ENCODE results near the gene SORBS2.
"Not testable (repeated sequence)": the region's sequence is repeated elsewhere in the genome, so short reads cannot be mapped to it uniquely, and the experiment has no call there.

Gene SORBS2

DNA sequence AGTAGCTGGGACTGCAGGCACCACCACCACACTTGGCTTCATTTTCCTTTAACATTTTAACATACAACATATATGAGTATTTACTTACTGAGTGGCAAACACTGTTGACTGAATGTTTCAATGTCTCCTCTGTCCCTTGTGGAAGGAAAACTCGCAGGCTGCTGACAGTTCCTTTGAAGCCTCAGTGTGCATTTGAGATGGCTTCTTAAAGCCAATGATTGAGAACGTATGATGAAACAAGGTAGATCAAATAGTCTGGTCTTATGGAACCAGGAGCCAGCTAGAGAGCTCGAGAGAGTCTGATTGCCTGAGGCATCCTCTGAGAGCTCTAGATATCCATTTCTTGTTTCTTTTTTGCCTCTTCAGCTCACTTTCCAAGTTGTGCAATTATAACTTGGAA is 233.7 kb downstream of the SORBS2 start:
- DNase-seq, result no peak

DNA sequence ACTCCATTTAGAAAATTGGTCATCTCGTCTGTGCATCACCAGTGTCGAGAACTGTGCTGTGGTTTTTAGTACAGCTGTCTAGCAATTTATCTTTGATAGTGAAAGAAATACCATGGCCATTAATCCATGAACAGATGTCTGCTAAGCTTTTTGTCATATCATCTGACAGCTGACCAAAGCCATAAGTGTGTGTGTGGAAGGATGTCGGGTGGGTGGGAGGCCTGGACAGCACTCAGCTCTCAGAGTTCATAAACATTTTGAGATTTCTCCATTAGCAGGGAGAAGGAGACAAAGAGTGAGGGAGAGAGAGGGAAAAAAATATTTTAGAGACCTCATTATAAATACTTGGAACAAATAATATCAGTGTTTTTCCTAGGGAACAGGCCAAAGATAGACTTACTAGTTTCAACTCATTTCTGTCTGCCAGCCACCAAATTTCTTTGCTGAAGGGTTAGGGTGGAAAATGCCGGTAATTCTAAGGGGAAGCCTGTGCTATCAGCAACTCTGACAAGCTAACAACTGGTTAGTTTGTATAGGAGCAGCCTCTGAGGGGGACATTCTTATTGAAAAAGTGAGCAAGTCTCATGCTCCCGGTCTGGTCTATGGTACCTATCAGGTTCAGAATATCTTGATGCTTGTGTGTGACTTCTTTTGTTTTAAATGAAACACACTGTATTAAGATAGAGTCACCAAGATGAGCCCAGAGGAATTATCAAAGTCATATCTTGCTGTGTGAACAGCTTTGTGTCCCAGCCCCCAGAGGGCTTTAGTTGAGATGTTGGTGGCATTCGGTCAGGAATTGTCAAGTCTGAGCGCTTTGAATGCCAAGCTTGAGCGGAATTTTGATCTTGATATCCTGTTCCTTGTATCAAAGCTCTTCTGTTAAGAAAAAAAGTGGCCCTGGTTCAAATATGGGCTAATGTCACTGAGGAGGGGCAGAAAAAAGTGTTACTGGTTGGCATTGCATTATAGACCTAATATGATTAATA is 234.7 kb downstream of the SORBS2 start:
- no peak for DNase-seq

DNA sequence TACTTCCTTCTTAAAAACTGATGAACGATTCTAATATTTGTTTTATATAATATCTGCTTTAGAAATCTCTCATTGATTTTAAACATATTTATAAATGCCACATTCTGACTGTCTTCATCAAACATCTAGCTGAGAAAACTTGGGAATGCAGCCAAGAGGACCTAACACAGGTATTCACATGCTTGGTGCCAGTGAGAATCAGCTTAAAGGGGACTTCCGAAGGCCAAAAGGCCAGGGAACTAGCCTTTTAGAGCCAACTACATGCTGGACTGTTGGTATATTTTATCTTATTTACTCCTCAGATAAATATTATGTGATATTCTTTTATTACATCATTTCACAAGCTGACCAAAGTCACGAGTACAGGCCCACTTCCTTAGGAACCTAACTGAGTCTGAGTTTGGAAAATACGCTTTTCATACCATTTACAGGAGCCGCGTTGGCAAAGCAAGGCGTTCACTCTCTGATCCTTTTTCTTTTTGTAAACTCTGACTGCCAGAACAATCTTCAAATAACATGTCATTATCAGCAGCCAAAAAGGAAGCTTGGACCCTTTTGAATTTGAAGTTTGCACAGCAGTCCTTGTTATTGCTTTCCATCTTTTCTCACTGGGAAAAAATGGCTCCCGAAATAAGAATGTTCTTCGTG is 235.6 kb downstream of the SORBS2 start:
- DNase-seq, result no peak

DNA sequence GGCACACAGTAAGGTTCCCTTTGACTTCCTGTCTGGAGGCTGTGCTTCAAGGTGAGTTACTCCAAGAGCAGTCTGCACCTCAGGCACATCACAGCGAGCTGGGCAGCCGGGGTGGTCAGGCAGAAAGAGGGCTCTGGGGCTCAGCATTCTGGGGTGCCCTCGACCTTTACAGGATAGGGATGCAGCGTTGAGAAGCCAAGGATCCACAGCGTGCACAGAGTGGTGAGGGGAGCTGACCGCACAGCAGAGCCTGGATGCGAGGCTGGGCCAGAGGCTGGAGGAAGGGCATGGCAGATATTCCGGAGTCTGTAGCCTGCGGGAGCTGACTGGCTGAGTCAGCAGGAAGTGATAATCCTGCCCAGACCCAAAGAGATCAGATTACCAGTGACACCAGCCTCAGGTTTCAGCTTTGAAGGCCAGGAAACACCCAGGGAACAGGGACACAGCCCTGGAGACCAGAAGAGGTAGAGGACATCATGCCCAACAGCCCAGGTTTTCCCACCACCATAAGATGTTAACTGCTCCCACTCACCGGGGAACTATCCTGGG is 238.3 kb downstream of the SORBS2 start:
- no peak for DNase-seq

DNA sequence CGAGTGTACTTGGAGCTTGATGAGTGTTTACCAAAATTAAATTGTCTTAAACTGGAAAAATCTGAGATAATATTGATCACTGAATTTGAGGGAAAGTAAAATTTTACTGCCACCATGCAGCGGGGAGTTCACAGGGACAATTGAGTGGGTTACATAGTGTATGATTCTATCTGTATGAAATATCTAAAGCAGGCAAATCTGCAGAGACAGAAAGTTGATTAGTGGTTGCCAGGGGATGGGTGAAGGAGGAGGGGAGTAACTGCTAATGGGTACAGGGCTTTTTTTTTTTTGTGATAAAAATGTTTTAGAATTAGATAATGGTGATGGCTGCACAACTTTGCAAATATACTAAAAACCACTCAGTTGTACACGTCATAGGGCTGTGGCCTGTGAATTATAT is 241.3 kb downstream of the SORBS2 start:
- DNase-seq, result no peak

DNA sequence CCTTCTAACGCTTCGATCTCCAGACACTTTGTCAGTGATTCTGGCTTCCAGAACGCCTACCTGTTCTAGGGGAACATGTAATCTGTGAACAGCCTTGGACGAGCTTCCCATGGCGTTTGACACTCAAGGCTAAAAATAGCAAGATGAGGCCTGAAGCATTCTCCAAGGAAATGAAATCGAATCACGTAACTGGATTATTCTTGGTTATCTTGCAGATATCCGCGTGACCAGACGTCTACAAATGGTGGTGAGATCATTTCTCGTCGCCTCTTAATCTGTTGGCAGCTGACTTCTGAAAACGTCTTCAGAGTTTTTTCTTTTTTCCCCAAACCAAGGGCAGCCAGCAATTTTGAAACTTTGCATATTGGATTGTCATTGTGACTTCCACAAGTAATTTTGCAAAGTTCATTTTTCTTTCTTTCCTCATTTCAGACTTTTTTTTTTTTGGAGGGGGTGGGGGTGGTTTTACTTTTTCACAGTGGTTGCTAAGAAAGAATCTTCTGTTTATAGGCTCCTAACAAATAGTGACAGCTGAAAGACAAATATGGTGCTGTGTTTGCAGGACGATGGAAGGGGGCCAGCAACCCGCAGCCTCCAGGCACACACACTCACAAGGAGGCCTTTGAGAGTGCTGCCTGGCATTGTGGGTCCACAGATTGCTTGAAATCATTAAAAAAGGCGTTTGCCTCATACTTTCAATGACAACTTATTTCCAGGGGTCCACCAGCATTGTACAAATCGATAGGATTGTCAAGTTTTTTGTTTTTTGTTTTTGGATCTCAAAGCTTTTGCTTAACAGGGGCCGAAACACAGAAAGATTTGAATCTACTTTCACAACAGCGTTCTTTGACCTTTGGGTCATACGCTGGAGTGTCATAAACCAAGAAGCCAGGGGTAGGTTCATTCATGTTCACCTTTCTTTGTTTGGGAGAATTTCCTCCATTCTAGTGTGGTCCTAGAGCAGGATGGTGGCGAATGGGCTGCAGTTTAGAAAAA is 244.3 kb downstream of the SORBS2 start:
- no peak for DNase-seq

DNA sequence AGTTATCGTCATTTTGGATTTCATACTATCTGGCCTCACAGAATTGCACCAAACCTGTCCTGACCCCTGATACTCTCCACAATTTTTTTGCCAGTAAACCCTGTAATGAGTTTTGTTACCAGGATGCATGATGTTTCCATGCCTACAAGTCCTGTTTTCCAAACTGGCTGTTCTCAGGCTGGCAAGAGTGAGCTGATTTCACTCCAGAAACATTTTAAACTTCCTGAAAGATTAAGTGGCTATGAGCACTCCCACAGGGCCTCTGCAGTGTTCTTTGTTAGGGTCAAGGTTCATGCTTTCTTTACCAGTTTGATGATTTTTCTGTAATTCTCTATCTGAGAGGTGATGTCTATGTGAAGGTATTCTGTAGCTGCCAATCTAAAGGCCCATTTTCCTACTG is 245.0 kb downstream of the SORBS2 start:
- DNase-seq, result no peak

DNA sequence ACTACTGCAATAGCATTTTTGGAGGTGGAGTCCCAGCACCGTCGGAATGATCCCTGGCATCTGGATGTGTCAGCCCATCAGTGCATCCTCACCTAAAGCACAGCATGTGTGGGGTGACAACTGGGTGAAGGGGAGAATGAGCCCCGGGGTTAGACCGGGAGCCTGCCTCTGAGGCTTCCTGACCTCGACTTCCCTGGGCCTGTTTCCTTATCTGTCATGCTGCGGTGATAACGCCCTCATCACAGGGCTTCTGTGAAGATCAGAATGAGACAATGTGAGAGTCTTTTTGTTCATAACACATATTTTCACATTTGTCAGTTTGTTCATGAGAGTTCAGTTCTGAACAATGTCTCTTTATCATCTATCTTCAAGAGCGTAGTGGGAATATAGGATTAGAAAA is 245.6 kb downstream of the SORBS2 start:
- DNase-seq, result no peak

DNA sequence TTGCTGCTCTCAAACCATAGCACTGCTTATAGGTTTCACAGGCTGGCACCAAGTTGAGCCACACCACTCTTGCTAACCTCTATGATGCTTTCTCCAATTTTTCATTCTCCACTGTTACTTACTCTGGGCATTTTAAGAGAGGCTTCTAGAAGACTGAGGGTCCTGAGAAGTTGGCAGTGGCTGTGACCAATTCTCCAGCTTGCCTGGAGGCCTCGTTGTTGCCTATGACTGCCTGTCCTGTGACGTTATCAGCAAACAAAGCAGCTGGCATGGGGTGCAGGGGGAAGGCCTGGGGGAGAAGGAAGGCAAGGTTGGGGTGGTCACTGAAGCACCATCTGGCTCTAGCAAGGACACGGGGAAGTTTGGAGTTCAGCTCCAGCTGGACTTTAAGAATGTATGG is 246.3 kb downstream of the SORBS2 start:
- no peak for DNase-seq

DNA sequence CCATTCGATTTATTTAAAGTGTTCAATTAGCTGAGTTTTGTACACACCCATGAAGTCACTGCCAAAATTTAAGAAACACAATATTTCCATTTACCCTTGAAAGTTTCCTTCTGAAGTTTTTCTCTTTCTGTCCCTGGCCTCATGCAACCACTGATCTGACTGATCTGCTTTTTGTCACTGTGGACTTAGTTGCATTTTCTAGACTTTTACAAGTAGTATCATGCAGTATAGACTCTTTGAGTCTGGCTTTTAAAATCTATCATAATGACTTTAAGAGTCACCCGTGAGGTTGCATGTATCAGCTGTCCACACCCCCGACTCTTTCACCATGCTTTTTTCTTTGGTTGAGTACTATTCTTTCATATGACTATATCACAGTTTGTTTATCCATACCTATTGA is 247.6 kb downstream of the SORBS2 start:
- no peak for DNase-seq

DNA sequence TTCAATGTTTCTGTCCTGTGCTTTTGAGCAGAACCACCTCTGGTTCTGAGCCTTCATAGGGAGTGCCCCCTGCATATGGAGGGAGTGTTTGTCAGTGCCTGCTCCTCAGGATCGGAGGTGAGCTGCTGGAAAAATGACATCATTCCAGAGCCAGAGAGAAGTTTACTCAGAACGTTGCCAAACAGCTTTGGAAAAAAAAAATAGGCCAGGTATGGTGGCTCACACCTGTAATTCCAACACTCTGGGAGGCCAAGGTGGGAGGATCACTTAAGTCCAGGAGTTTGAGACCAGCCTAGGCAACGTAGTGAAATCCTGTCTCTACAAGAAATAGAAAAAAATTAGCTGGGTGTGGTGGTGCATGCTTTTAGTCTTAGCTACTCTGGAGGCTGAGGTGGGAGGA is 249.5 kb downstream of the SORBS2 start:
- no peak for DNase-seq

DNA sequence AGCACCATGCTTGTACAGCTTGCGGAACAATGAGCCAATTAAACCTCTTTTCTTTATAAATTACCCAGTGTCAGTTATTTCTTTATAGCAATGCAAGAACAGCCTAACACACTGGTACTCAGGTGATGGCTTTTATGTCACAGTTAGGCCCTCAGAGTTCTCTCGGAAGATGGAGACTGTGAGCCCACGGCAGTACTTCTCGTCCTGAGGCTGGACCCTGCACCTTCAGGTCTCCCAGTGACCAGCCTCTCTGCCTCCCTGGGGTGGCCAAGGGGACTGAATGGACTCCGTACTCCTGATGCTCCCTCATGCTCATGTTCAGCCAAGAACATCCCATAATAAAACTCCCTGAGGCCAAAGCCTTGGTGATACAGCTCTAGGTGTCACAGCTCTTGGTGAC is 251.7 kb downstream of the SORBS2 start:
- DNase-seq, result no peak

DNA sequence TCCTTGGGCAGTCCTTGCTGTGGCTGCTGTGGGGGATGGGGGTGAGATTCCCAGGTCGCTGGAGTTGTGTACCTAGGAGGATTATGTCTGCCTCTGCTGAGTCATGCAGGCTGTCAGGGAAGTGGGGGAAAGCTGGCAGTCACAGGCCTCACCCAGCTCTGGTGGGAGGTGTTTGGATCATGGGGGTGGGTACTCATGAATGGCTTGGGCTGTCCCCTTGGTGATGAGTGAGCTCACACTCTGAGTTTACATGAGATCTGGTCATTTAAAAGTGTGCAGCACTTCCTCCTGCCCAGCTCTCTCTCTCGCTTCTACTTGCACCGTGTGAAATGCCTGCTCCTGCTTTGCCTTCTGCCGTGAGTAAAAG is 252.1 kb downstream of the SORBS2 start:
- no peak for DNase-seq

DNA sequence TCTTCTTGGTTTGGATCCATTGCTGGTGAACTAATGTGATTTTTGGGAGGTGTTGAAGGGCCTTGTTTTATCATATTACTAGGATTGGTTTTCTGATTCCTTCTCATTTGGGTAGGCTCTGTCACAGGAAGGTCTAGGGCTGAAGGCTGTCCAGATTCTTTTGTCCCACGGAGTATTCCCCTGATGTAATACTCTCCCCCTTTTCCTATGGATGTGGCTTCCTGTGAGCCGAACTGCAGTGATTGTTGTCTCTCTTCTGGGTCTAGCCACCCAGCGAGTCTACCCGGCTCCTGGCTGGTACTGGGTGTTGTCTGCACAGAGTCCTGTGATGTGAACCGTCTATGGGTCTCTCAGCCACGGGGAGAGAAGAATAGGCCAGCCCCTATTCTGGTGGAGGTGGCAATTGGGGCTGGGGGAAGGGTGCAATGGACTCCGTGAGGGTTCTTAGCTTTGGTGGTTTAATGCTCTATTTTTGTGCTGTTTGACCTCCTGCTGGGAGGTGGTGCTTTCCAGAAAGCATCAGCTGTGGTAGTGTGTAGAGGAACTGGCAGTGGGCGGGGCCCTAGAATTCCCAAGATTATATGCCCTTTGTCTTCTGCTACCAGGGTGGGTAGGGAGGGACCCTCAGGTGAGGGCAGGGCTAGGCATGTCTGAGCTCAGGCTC is 252.6 kb downstream of the SORBS2 start:
- DNase-seq, result not testable (repeated sequence)

DNA sequence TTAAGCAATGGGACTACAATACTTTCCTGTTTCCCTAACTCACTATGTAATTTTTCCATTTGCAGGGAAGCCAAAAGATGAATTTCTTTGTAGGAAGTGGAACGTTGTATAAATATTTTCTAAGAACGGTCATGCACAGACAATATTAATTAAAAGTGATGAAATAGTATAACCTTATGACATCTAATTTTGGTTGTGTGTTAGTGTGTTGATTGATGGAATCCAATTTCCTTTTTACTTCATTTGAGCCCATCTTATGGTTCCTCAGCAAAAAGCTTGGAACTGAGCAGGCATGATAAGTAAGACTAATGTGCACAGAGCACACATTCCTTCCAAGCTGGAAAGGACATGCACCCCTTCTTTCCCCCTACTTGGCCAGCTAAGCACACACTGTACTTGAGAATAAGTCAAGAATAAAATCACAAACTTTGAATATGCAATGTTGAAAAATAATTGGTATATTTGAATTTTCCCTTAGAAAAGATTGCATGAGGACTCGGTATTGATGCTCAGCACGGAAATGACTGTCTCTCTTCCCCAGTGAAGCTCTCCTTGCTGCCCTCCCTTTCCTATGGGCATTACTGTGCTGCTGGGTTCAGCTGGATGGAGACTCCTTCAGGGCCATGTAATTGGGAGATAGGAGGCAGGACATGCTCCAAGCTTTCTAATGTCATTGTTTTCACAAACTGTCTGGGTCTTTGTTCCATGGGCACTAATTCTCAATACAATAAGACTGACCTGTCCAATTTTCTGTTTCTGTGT is 257.4 kb downstream of the SORBS2 start:
- no peak for DNase-seq

DNA sequence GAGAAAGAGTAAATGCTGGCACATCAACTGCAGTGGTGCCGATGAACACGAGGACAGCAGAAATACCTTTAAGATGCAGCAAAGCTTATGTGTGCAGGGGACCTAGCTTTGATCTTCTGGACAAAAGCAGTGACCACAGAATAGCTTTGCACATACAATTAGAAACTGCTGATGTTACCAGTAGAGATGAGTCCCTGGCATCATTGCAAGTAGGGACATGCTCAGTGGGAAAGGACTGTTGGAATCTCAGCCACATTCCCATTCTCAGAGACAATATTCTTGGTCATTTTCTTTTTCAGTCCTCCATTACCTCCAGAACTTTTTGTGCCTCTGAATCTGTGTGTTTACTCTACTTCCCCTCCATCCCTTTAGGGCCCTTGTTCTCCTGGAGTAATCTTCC is 259.7 kb downstream of the SORBS2 start:
- DNase-seq, result no peak

DNA sequence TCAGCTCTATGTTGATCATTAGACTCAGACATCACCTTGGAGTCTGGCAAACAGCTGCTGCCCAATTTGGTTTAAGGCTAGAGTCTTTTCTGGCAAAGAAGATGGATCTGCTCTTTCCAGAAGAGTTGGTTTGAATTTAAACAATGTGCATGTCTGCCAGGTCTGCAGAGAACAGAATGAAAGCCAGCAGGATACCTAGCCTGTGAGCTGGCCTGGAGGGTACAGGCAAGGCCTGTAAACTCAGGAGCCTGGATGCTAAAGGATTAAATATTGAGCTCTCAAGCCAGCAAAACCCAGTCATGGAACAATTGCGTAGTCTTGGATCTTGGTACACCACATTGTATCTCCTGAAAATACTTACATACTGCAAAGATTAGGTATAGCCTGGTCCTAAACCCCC is 261.1 kb downstream of the SORBS2 start:
- no peak for DNase-seq

DNA sequence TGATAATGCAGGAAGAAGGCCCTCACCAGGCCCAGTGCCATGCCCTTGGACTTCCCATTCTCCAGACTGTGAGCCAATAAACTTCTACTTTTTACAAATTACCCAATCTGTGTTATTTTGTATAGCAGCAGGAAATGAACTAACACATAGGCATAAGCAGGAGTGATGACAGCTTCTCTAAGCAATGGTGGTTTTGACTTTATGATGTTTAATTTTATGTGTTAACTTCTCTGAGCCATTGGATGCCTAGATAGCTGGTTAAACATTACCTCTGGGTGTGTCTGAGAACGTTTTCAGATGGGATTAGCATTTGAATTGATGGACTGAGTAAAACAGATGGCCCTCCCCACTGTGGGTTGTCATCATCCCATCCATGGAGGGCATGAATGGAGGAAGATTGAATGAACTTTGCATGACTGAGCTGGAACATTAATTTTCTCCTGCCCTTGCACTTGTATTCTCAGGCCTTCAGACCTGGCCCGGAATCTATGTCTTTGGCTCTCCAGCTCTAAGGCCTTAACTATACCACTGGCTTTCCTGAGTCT is 262.8 kb downstream of the SORBS2 start:
- DNase-seq, result no peak

DNA sequence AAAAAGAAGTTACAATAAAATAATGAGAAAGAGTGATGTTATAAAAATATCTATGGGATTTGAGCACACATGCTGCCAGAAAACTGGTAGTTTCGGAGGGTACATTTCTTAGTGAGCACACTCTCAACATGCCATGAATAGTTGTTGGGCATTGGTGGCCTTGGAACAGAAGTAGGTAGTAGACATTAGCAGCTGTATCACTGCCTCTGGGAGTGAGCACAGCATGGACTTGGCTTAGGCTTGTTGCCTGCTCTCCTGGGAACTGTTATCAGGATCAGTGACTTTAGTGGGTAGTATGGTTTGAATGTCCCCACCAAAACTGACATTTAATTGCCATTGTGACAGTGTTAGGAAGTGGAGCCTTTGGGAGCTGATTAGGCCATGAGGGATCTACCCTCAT is 263.4 kb downstream of the SORBS2 start:
- DNase-seq, result no peak

DNA sequence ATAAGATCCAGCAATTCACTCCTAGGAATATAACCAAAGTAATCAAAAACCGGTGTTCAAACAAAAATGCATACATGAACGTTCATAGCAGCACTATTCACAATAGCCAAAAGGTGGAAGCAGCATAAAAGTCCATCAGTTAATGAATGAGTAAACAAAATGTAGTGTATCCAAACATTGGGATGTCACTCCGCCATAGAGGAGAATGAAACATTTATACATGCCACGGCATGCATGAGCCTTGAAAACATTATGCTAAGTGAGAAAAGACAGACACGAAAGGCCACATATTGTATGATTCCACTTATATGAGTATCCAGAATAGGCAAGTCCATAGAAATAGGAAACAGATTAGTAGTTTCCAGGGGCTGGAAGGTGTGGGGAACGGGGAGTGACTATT is 265.7 kb downstream of the SORBS2 start:
- DNase-seq, result no peak

DNA sequence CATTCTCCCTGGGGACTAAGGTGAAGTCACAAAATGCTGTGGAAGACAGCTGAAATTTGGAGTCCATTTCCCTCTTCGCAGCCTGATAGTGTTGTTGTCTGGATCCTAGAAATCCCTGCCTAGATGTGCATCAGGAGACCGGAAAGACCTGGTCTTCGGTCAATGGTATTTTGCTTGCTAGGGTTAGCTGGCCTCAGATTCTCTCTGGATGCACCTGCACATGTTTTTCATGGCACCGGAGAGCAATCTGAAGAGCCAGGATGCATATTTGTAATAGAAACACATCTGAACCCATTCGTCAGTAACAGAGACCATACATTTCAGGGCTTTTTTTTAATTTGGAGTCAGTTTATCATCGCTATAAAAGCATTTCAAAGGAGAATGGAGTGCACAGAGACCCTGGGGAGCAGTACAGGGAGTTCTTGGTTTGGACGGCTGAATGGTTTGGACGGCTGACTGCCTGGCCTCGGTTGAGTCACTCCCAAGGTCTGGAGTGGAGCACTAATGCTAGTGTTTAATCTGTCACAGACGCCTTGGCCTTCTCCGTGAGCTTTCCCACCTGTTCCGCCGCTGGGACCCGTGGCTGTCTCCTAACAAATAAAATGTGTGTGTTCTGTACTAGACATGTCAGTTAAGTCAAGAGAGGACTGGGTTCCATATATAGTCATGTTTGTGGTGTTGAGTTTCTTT is 269.2 kb downstream of the SORBS2 start:
- DNase-seq, result no peak
